Mucosa of stomach (tissue), 1 donor: ENCODE data around the gene SLC12A4.
"Not testable (repeated sequence)": the region's sequence is repeated elsewhere in the genome, so short reads cannot be mapped to it uniquely, and the experiment has no call there.

Source experiments
- H3K27me3 ChIP-seq: one replicate; pipeline ENCODE4 v1.7.0; 2013; ENCODE audit warnings: mild to moderate bottlenecking, low read length; ENCODE audit not compliant: control insufficient read depth, insufficient read depth
- H3K36me3 ChIP-seq: one replicate; pipeline ENCODE4 v1.7.0; 2013; ENCODE audit warnings: low read length; ENCODE audit not compliant: control insufficient read depth, insufficient read depth
- H3K4me1 ChIP-seq: one replicate; pipeline ENCODE4 v1.7.0; 2013; ENCODE audit warnings: mild to moderate bottlenecking, low read length; ENCODE audit not compliant: control insufficient read depth, insufficient read depth
- H3K4me3 ChIP-seq: one replicate; pipeline ENCODE4 v1.7.0; 2013; ENCODE audit warnings: low read length
- H3K9ac ChIP-seq: one replicate; pipeline ENCODE4 v1.7.0; 2013; ENCODE audit warnings: mild to moderate bottlenecking, low read length, moderate library complexity
- H3K9me3 ChIP-seq: one replicate; pipeline ENCODE4 v1.7.0; 2013; ENCODE audit warnings: mild to moderate bottlenecking, low read length, moderate library complexity; ENCODE audit not compliant: control insufficient read depth
- donor health status: Pancreatic carcinoma.

The SLC12A4 gene

GRCh38 chr16:67924140-67924906, 44.1 kb downstream of the SLC12A4 start:
- Histone ChIP-seq H3K9me3 (no peaks in the 10 kb centered on the region), H3K9ac (no peak overlapping the region), H3K4me3 (no peak overlapping the region), H3K36me3 (no peaks in the 10 kb centered on the region), H3K4me1 (no peaks in the 10 kb centered on the region), H3K27me3 (no peaks in the 10 kb centered on the region)

DNA sequence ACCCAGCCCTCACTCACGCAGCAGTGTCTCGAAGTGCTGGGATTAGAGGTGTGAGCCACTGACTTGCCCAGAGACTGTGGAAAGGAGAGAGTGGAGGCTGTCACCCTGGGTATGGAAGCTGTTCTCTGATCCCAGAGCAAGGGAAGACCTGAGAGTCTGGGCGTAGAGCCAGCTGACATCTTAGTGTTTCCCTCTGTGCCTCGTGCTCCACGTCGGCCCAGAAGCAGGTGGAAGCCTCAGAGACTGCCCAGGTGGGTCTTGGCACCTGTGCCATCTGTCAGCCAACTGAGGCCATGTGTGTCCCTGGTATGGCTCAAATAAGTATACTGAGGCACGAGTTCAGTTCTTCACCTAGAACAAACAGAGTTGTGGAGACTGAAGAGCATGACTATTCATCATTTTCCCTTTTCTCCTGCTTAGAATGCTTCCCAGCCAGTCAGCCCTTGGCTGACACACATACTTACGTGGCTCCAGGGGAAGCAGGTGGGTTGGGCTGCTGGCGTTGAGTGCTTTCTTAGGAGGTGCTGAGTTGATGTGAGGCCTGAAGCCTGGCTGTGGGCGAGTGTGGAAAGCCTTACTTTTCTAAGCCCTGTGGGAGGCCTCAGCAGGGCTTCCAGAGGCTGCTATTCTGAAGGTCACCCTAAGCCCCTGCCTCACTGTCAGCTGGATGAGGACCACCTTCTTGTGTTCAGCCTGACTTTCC, 44.9 kb downstream of the SLC12A4 start:
- Histone ChIP-seq H3K4me1 (no peaks in the 10 kb centered on the region), H3K9ac (no peak overlapping the region), H3K36me3 (no peaks in the 10 kb centered on the region), H3K9me3 (no peaks in the 10 kb centered on the region), H3K4me3 (no peak overlapping the region), H3K27me3 (no peaks in the 10 kb centered on the region)

DNA sequence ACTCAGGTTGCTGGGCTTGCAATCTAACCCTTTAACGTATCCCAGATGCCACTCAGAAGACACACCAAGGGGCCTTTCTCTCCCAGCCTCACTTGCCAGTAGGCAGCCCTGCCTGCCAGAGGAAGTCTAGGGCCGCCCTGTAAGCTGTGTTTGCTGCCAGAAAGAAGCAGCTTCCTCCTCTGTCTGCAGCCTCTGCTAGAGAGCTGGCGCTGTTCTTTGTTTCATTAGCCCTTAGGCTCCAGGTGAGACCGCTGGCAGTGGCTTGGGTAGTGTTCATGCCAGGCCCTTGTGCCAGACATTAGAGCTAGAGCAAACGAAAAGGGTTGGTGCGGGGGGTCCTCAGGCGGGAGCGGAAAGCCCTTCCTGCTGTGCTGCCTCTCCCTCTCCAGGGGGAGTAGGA, 45.7 kb downstream of the SLC12A4 start:
- Histone ChIP-seq H3K9me3 (no peaks in the 10 kb centered on the region), H3K9ac (no peak overlapping the region), H3K4me1 (no peaks in the 10 kb centered on the region)

DNA sequence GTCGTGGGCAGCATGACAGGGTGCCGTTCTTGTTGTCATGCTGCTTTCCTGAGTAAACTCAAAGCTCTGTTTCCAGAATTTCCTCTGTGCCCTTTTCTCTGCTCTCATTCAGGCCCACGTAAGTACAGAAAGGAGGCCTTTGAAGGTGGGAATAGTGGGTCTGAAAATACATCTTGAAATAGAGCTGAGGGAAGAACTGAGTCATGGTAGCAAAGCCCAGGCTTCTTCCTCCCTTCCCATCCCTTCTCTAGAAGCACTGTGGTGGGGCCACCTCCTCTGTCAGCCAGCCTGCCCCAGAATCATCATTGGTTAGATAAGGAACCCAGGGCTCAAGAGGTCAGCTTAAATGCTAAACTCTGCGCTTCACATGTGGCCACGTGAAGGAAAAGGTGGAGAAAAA, 46.2 kb downstream of the SLC12A4 start:
- H3K9ac ChIP-seq: no peak overlapping the region
- no peaks in the 10 kb centered on the region for H3K9me3 ChIP-seq
- peaks cover 3% of the 10 kb centered on the region for H3K36me3 ChIP-seq
- H3K4me1 ChIP-seq: peaks cover 5% of the 10 kb centered on the region
- H3K27me3 ChIP-seq: no peaks in the 10 kb centered on the region
- no peak overlapping the region for H3K4me3 ChIP-seq

More for the DNA sequence above, 45.7 kb downstream of the SLC12A4 start:
- Histone ChIP-seq H3K4me3 (no peak overlapping the region), H3K27me3 (no peaks in the 10 kb centered on the region), H3K36me3 (no peaks in the 10 kb centered on the region)

DNA sequence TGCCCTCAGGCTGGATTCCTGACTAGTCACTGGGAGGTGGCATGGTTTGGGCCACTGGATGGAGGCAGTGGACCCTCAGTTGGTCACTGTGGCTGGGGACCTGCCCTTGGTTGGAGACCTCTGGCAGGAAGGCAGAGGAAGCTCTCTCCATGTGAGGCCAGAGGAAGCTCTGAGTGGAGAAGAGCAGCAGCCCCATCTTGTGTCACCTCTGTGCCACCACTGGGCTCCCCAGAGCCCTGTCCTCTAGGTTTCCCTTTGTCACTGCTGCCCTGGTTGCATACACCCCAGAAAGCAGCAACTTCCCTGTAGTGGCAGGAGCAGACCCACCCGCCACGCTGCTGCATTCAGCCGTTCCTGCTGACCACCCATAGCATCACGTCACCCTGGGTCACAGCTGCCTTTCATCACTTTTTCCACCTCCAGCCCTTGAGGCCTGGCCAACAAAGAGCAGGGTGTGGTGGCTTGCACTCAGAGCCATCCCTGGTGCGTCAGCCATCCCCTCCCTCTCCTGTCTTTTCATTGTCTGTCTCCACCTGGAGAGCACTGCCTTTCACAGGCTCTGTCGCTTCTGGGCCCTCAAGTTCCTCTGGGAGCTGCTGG, 48.7 kb downstream of the SLC12A4 start:
- no peaks in the 10 kb centered on the region for H3K27me3 ChIP-seq
- H3K36me3 ChIP-seq: peaks cover 10% of the 10 kb centered on the region
- no peaks in the 10 kb centered on the region for H3K9me3 ChIP-seq
- peaks cover 20% of the 10 kb centered on the region for H3K4me1 ChIP-seq
- H3K4me3 ChIP-seq: no peak overlapping the region
- H3K9ac ChIP-seq: no peak overlapping the region

GRCh38 chr16:67917852-67918236, 50.6 kb downstream of the SLC12A4 start:
- Histone ChIP-seq H3K27me3 (no peaks in the 10 kb centered on the region), H3K9ac (no peak overlapping the region), H3K4me3 (no peak overlapping the region), H3K36me3 (peaks cover 10% of the 10 kb centered on the region), H3K4me1 (peaks cover 20% of the 10 kb centered on the region), H3K9me3 (no peaks in the 10 kb centered on the region)

DNA sequence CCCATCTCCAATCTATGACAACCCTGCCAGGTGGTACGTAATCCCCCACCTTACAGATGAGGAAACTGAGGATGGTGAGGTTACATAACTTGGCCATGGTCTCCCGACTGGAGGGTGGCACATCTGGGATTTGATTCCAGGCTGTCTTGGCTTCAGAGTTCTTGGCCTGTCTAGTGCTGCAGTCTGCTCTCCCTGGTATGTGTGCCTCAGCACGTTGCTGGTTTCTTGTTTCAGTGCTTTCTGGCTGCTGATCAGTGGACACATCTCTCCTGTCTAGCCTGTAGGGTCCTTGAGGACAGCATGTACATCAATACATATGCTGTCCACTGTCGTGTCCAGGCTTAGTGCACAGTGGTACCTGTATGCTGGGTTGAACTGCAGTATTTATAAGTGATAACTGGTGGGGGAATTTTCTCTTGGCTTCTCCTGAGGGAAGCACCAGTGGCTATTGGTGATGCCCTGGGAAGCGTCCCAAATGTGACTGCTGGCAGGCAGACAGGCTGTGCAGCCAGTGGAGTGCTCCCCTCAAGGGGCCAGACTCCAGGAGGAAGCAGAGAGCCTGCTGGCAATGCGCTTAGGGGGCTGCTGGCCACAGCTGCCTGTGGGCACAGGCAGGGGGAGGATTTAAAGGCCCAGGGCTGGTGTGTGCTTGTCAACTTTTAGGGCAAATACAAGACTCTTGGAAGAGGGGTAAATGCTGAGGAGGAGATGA, 51.1 kb downstream of the SLC12A4 start:
- Histone ChIP-seq H3K9me3 (no peaks in the 10 kb centered on the region), H3K4me1 (peaks cover 20% of the 10 kb centered on the region), H3K9ac (no peak overlapping the region), H3K36me3 (peaks cover 10% of the 10 kb centered on the region), H3K4me3 (no peak overlapping the region), H3K27me3 (no peaks in the 10 kb centered on the region)

GRCh38 chr16:67915831-67916723, 52.4 kb downstream of the SLC12A4 start:
- no peak overlapping the region for H3K9ac ChIP-seq
- no peaks in the 10 kb centered on the region for H3K9me3 ChIP-seq
- H3K4me3 ChIP-seq: no peak overlapping the region
- peaks cover 10% of the 10 kb centered on the region for H3K36me3 ChIP-seq
- peaks cover 20% of the 10 kb centered on the region for H3K4me1 ChIP-seq
- H3K27me3 ChIP-seq: no peaks in the 10 kb centered on the region

GRCh38 chr16:67915496-67915769, 53.0 kb downstream of the SLC12A4 start:
- not testable (repeated sequence) for H3K27me3 ChIP-seq, H3K4me3 ChIP-seq, H3K9me3 ChIP-seq, H3K9ac ChIP-seq
- H3K36me3 ChIP-seq: peaks cover 16% of the 10 kb centered on the region
- H3K4me1 ChIP-seq: peaks cover 20% of the 10 kb centered on the region

DNA sequence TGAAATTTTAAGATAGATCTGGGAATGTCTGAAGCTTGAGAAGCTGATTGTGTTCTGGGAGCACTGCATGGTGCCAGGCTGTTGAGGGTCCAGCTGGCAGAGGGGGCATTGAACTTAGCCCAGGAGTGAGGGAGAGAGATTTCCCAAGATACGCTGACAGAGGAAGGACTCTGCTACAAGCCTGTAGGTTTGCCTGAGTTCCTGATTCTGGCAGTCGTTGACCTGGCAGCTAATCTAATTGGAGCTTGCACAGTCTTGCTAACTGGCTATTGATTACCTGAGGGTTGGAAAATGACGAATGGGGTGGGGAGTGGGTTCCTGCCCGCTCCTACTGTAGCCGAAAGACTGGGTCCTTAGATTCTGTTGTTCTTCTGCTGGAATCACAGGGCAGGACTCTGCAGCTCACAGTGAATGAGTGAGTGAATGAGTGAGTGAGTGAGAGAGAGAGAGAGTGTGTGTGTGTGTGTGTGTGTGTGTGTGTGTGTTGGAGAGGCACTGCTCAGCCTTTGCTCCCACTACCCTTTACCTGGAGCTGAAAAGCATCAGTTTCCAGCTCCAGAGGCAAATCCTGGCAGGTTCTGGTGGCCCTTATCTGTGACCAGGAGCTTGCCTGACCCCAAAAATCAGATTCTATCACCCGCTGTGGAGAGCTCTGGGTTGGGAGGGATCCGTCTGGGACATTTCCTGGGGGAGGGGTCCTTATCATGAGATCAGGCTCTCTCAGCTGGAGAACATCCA, 53.5 kb downstream of the SLC12A4 start:
- no peak overlapping the region for H3K4me3 ChIP-seq
- H3K27me3 ChIP-seq: no peaks in the 10 kb centered on the region
- peaks cover 16% of the 10 kb centered on the region for H3K36me3 ChIP-seq
- no peak overlapping the region for H3K9ac ChIP-seq
- H3K4me1 ChIP-seq: peaks cover 20% of the 10 kb centered on the region
- H3K9me3 ChIP-seq: no peaks in the 10 kb centered on the region

GRCh38 chr16:67910158-67910557, 58.3 kb downstream of the SLC12A4 start:
- H3K9ac ChIP-seq: no peak overlapping the region
- no peaks in the 10 kb centered on the region for H3K4me1 ChIP-seq
- H3K4me3 ChIP-seq: no peak overlapping the region
- H3K9me3 ChIP-seq: no peaks in the 10 kb centered on the region
- H3K27me3 ChIP-seq: no peaks in the 10 kb centered on the region
- peaks cover 6% of the 10 kb centered on the region for H3K36me3 ChIP-seq
